Mucosa of rectum (tissue), 2 donors: Measurements from ENCODE around the gene CSK.

Experiments used
- H3K27ac ChIP-seq, 2 donors: one replicate each; pipeline ENCODE4 v1.7.0; 2013; ENCODE audit warnings: inconsistent platforms in 2 of 2, low read depth in 2 of 2, low read length in 2 of 2
- H3K27me3 ChIP-seq, 2 donors: one replicate each; pipeline ENCODE4 v1.7.0; 2013; ENCODE audit warnings: low read length in 2 of 2; ENCODE audit not compliant: control insufficient read depth in 2 of 2, insufficient read depth in 2 of 2
- H3K36me3 ChIP-seq, 2 donors: one replicate each; pipeline ENCODE4 v1.7.0; 2013; ENCODE audit warnings: low read length in 2 of 2; ENCODE audit not compliant: control insufficient read depth in 2 of 2, insufficient read depth in 2 of 2
- H3K4me1 ChIP-seq, 2 donors: one replicate each; pipeline ENCODE4 v1.7.0; 2013; ENCODE audit warnings: low read length in 2 of 2, mild to moderate bottlenecking in 1 of 2; ENCODE audit not compliant: control insufficient read depth in 2 of 2, insufficient read depth in 2 of 2
- H3K4me3 ChIP-seq, 2 donors: one replicate each; pipeline ENCODE4 v1.7.0; 2013; ENCODE audit warnings: low read length in 2 of 2
- H3K9ac ChIP-seq, 2 donors: one replicate each; pipeline ENCODE4 v1.7.0; 2013; ENCODE audit warnings: low read length in 2 of 2, low read depth in 1 of 2, mild to moderate bottlenecking in 1 of 2
- H3K9me3 ChIP-seq, 2 donors: one replicate each; pipeline ENCODE4 v1.7.0; 2013; ENCODE audit warnings: low read length in 2 of 2; ENCODE audit not compliant: control insufficient read depth in 2 of 2
- donor health status: healthy.
- donor health status: Normal muscosa, but diverticular disease.

Gene CSK

GRCh38 chr15:74824976-74825375, 43.1 kb downstream of the CSK start:
- H3K27me3 ChIP-seq = peaks cover 9 to 13% of the 10 kb centered on the region in 2 donors
- no peaks in the 10 kb centered on the region for H3K4me1 ChIP-seq
- no peak overlapping the region for H3K27ac ChIP-seq
- no peaks in the 10 kb centered on the region for H3K9me3 ChIP-seq
- no peak overlapping the region for H3K9ac ChIP-seq
- H3K36me3 ChIP-seq = no peaks in the 10 kb centered on the region
- H3K4me3 ChIP-seq = no peak overlapping the region

- Histone ChIP-seq H3K27me3 (peaks cover 9 to 13% of the 10 kb centered on the region in 2 donors), H3K9ac (no peak overlapping the region), H3K9me3 (no peaks in the 10 kb centered on the region), H3K4me1 (no peaks in the 10 kb centered on the region), H3K36me3 (no peaks in the 10 kb centered on the region), H3K4me3 (no peak overlapping the region), H3K27ac (no peak overlapping the region)
These were observed 44.0 kb downstream of the CSK start for GRCh38 chr15:74825866-74826265.

GRCh38 chr15:74826364-74826819, 44.5 kb downstream of the CSK start, which contains the start of gene CPLX3:
Gene CPLX3 (plus strand): TSS chr15:74826627. CDS start chr15:74826704, 77 bp downstream.
- Histone ChIP-seq H3K9ac (no peak within 1 kb of the TSS), H3K9me3 (no peaks in the 10 kb centered on the region), H3K27me3 (peaks cover 9 to 13% of the 10 kb centered on the region in 2 donors), H3K27ac (no peak within 1 kb of the TSS), H3K4me3 (no peak within 1 kb of the TSS), H3K36me3 (no peaks in the 10 kb centered on the region), H3K4me1 (peaks cover 0 to 1% of the 10 kb centered on the region in 2 donors)

GRCh38 chr15:74826921-74827320, 45.0 kb downstream of the CSK start:
- Histone ChIP-seq H3K36me3 (no peaks in the 10 kb centered on the region), H3K9ac (no peak overlapping the region), H3K9me3 (no peaks in the 10 kb centered on the region), H3K27me3 (peaks cover 9 to 13% of the 10 kb centered on the region in 2 donors), H3K27ac (no peak overlapping the region), H3K4me1 (peaks cover 1 to 6% of the 10 kb centered on the region in 2 donors), H3K4me3 (no peak overlapping the region)

- H3K27me3 ChIP-seq = peaks cover 9 to 13% of the 10 kb centered on the region in 2 donors
- no peaks in the 10 kb centered on the region for H3K9me3 ChIP-seq
- H3K4me1 ChIP-seq = peaks cover 7 to 13% of the 10 kb centered on the region in 2 donors
- H3K27ac ChIP-seq = no peak overlapping the region
- H3K9ac ChIP-seq = no peak overlapping the region
- H3K4me3 ChIP-seq = no peak overlapping the region
- no peaks in the 10 kb centered on the region for H3K36me3 ChIP-seq
These were observed 45.7 kb downstream of the CSK start for GRCh38 chr15:74827614-74828013.

- H3K27ac ChIP-seq = no peak overlapping the region
- peaks cover 10 to 22% of the 10 kb centered on the region in 2 donors for H3K4me1 ChIP-seq
- H3K27me3 ChIP-seq = peaks cover 9 to 13% of the 10 kb centered on the region in 2 donors
- no peaks in the 10 kb centered on the region for H3K36me3 ChIP-seq
- no peak overlapping the region for H3K9ac ChIP-seq
- H3K9me3 ChIP-seq = no peaks in the 10 kb centered on the region
- H3K4me3 ChIP-seq = no peak overlapping the region
These were observed 47.0 kb downstream of the CSK start for GRCh38 chr15:74828835-74829234.

GRCh38 chr15:74829486-74829885, 47.6 kb downstream of the CSK start:
- no peak overlapping the region for H3K27ac ChIP-seq
- H3K9me3 ChIP-seq = no peaks in the 10 kb centered on the region
- H3K4me3 ChIP-seq = no peak overlapping the region
- H3K36me3 ChIP-seq = no peaks in the 10 kb centered on the region
- no peak overlapping the region for H3K9ac ChIP-seq
- H3K4me1 ChIP-seq = peaks cover 10 to 22% of the 10 kb centered on the region in 2 donors
- peaks cover 9 to 13% of the 10 kb centered on the region in 2 donors for H3K27me3 ChIP-seq

GRCh38 chr15:74829991-74830390, 48.1 kb downstream of the CSK start:
- Histone ChIP-seq H3K9ac (no peak overlapping the region), H3K36me3 (no peaks in the 10 kb centered on the region), H3K27ac (no peak overlapping the region), H3K9me3 (no peaks in the 10 kb centered on the region), H3K4me3 (no peak overlapping the region), H3K4me1 (peaks cover 10 to 22% of the 10 kb centered on the region in 2 donors), H3K27me3 (peaks cover 9 to 13% of the 10 kb centered on the region in 2 donors)

GRCh38 chr15:74830868-74831267, 49.0 kb downstream of the CSK start:
- Histone ChIP-seq H3K27ac (no peak overlapping the region), H3K4me3 (no peak overlapping the region), H3K36me3 (peaks cover 3 to 5% of the 10 kb centered on the region in 2 donors), H3K9ac (no peak overlapping the region), H3K27me3 (peaks cover 9 to 13% of the 10 kb centered on the region in 2 donors), H3K9me3 (no peaks in the 10 kb centered on the region), H3K4me1 (peaks cover 10 to 25% of the 10 kb centered on the region in 2 donors)

GRCh38 chr15:74831813-74832495, 50.1 kb downstream of the CSK start:
- H3K9ac ChIP-seq = peak overlapping the region in 1 of 2 donors; percentile 43
- peaks cover 10 to 25% of the 10 kb centered on the region in 2 donors for H3K4me1 ChIP-seq
- peaks cover 9 to 10% of the 10 kb centered on the region in 2 donors for H3K27me3 ChIP-seq
- peak overlapping the region in 1 of 2 donors; percentile 20 for H3K4me3 ChIP-seq
- no peaks in the 10 kb centered on the region for H3K9me3 ChIP-seq
- peaks cover 8 to 10% of the 10 kb centered on the region in 2 donors for H3K36me3 ChIP-seq
- H3K27ac ChIP-seq = peak overlapping the region; percentile 75 to 78
